DMS53 treated with DMSO at 0.1 percent for 48 hours (cell line): Measurements from ENCODE around the gene TRIM59.
A peak's percentile ranks its signal among the peaks of the same experiment; 100 is the strongest.

Experiments used
- DNase-seq: peaks from one replicate; lab custom pipeline; 2025; ENCODE audit not compliant: unreplicated experiment; lab: John Stamatoyannopoulos, UW

TRIM59 gene

GRCh38 chr3:160403028-160403545 lies 46.5 kb downstream of the TRIM59 start:
- no peak for DNase-seq

DNA sequence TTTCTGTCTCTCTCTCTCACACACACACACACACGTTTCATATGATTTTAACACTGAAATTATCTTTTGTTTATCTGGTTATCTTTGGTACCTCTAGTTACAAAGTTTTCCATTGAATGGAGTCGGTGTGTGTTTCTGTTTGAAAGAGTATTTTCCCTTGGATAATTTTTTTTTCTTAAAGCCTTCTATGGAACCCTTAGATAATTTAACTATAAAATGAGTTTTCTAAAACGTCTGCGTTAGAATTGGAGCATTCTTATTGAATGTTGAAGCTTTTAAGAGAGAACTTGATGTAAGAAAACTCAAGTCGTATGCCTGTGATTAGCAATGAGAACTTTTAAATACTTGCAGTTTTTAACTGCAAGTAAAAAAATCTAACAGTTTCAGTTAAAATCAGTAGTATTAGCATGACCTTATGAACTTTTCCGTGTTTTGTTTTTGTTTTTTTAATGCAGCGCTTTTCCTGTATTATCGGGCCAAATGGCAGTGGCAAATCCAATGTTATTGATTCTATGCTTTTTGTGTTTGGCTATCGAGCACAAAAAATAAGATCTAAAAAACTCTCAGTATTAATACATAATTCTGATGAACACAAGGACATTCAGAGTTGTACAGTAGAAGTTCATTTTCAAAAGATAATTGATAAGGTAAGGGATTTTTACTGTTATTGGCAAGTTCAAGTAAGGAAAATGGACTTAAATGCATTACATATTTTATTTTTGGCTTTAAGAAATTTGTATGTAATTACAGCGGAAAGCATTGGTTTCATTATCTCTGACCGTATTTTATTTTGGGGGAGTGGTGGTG lies 47.2 kb downstream of the TRIM59 start:
- DNase-seq = no peak

- no peak for DNase-seq
Observed at GRCh38 chr3:160401291-160402095, 48.1 kb downstream of the TRIM59 start.

DNA sequence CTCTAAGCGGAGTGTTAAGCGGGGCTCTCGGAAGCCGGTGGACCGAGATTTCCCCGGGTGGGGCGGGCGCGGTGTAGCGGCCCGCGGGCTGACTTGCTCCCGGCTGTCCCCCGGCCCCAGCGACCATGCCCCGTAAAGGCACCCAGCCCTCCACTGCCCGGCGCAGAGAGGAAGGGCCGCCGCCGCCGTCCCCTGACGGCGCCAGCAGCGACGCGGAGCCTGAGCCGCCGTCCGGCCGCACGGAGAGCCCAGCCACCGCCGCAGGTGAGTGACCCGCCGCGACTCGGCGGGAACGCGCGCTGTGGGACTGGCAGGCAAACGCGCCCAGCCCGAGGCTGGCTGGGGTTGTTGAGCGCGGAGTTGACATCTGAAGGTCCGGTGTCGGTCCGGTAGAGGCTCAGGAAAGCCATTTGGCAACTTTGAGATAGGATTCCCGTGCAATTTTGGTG lies 48.9 kb downstream of the TRIM59 start:
- DNase-seq = no peak

DNA sequence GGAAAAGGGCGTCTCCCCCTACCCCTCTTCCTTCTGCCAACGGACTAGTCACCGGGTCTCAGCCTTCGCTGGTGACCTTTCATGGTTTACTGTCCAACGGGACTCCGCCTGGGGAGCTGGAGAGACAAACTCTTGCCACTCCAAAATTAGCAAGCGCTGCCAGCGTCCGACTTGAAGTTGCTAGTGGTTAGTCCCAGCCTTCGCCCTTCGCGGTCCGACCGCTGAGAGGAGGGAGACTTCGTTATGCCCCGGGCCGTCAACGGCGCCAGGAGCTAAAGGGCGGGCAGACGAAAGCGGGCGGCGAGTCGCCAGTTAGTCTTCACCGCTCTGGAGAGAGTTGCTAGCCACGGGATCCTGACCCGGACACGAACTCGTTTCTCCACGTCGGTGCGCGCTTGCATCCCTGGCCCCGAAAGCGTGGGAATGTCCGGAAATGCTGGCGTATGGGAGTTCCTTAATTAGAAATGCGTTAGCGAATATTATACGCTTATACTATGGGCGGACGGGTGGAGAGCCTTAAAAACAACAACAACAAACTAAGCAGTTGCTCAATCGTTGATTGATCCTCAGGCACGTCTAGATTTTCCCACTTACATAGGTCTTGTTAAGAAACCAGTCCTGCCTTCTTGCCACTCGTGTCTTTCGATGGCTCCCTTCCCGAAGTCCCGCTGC lies 49.4 kb downstream of the TRIM59 start:
- DNase-seq = peak; percentile 6

DNA sequence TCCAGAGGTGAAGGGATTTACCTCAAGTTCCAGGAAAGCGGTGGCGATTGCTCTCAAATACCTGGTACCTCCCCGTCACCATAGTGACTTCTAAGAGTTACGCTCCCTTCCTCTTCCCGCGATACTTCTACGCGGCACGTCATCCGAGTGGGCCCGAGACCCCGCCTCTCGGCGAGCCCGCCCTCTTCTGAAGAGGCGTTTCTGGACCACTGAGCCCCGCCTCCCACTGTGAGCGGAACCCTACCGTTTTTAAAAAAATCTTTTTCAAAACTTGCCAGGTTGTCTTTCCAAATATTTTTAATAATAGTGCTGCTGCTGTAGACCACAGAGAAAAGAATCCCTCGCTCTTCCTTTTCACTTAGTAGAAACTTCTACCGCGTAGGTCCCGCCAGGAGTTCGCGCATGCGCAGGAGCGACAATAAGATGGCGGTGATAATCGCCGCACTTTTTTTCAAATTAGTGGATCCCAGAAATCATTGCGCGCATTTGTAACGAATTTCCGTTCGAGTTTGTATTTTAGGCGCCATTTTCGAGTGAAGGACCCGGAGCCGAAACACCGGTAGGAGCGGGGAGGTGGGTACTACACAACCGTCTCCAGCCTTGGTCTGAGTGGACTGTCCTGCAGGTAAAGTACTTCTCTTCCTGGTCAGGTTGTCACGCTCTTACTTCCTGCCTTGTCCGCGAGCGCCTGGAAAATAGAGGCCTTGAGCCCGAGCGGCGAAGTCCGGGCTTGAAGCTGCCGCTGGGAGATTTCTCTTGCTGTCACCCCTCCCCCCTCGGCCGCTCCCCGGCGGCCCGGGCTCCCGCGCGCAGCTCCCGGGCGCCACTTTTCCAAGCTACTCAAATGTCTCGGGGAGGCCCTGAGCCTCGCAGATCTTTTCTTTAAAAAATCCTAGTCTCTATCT lies 50.2 kb downstream of the TRIM59 start, which contains the start of the genes IFT80 and SMC4:
TSS of gene IFT80 (minus strand) at position 101 of the 905 bp plus-strand sequence. CDS start 14,625 bp downstream, outside the sequence.
TSS of gene SMC4 (plus strand) at position 526 of the 905 bp plus-strand sequence. CDS start 1,177 bp downstream, outside the sequence.
- DNase-seq = peak; percentile 85

- DNase-seq = no peak
Observed at GRCh38 chr3:160398820-160399124, 50.8 kb downstream of the TRIM59 start.

DNA sequence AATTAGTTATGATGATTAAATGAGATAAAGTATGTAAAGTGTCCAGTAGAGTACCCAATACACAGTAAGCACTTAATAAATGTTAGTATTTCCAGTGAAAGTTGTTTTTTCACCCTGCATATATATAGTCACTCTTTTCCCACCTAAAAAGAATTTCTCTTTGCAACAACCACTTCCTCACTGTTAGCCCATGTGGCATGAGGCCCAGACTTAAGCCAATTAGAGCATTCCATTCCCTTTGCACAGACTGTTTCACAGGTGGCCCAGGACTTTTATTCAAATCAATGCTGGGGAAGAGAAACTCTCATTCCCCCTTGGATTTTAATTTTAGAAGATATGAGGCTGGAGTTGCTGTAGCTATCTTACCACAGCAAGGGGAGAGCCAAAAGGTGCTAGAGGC lies 54.3 kb downstream of the TRIM59 start:
- no peak for DNase-seq

GRCh38 chr3:160394009-160394392 lies 55.6 kb downstream of the TRIM59 start:
- DNase-seq = no peak

DNA sequence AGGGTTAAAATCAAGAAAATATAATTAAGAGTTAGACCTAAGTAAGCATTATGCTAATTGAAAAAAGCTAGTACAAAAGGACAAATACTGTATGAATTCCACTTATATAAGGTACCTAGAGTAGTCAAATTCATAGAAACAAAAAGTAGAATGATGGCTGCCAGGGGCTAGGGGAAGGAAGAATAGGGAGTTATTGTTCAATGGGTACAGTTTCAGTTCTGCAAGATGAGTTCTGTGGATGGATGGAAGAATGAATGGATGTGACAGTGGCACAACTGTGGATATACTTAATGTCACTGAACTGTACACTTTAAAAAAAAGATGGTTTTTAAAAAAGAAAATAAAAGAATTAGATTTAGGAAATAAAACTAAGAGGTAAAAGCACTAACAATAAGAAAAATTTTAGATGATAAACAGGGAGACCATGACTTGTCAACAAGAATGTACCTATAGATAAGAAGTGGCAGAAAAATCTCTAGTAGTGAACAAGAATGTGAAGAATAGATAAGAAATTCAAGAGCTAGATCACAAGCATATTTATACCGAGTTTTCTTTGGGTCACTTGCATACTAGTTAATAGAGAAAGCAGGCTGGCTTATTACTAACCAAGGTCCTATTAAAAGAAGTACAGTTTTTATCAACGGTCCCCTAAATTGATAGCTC lies 56.1 kb downstream of the TRIM59 start:
- DNase-seq = no peak

GRCh38 chr3:160392798-160393197 lies 56.8 kb downstream of the TRIM59 start:
- DNase-seq = no peak

- DNase-seq = no peak
Observed at GRCh38 chr3:160390565-160391138, 58.9 kb downstream of the TRIM59 start.
